Activated naive CD4-positive, alpha-beta T cell treated with anti-CD3 and anti-CD28 coated beads for 36 hours (primary cell): ENCODE data around the gene C11orf24. TPM values are rescaled to one million over a fixed set of nuclear protein-coding genes. Genes with fewer than 3 reads are reported as not detected.
"Not testable (repeated sequence)": the region's sequence is repeated elsewhere in the genome, so short reads cannot be mapped to it uniquely, and the experiment has no call there.

Experiments used
- CTCF ChIA-PET: fragments of 350-600 bp; sonication (Branson Sonifier 250); formaldehyde crosslinking; loops from one replicate; lab custom pipeline; 2021; ENCODE audit warnings: antibody characterized with exemption; lab: Charles Lee
- DNase-seq: peaks from one replicate; pipeline ENCODE4 v3.0.0-alpha.2; 2020
- H3K27ac Mint-ChIP-seq: one replicate; pipeline ENCODE4 v1.8.0; 2021; ENCODE audit warnings: mild to moderate bottlenecking, mixed read lengths
- H3K27me3 Mint-ChIP-seq: one replicate; pipeline ENCODE4 v1.8.0; 2021; ENCODE audit warnings: low read depth, mixed read lengths
- H3K36me3 Mint-ChIP-seq: one replicate; pipeline ENCODE4 v1.8.0; 2021; ENCODE audit warnings: low read depth, mixed read lengths
- H3K4me1 Mint-ChIP-seq: one replicate; pipeline ENCODE4 v1.8.0; 2021; ENCODE audit warnings: low read depth, mixed read lengths
- H3K4me3 Mint-ChIP-seq: one replicate; pipeline ENCODE4 v1.8.0; 2021; ENCODE audit warnings: mild to moderate bottlenecking, moderate library complexity, mixed read lengths
- H3K9me3 Mint-ChIP-seq: one replicate; pipeline ENCODE4 v1.8.0; 2021; ENCODE audit warnings: mixed read lengths
- intact Hi-C: fragments of 100-400 bp; cut with micrococcal nuclease; formaldehyde crosslinking; loops from one replicate; pipeline ENCODE4 v1.15.1; 2023
- total RNA-seq, 2 experiments: library from RNA; stranded (reverse); gene quantifications; one replicate each; pipeline ENCODE4 v1.2.3, GENCODE V29; 2021

The C11orf24 gene
- total RNA-seq, 2 experiments from 2014 or later: 28.5 to 29.5 TPM

DNA sequence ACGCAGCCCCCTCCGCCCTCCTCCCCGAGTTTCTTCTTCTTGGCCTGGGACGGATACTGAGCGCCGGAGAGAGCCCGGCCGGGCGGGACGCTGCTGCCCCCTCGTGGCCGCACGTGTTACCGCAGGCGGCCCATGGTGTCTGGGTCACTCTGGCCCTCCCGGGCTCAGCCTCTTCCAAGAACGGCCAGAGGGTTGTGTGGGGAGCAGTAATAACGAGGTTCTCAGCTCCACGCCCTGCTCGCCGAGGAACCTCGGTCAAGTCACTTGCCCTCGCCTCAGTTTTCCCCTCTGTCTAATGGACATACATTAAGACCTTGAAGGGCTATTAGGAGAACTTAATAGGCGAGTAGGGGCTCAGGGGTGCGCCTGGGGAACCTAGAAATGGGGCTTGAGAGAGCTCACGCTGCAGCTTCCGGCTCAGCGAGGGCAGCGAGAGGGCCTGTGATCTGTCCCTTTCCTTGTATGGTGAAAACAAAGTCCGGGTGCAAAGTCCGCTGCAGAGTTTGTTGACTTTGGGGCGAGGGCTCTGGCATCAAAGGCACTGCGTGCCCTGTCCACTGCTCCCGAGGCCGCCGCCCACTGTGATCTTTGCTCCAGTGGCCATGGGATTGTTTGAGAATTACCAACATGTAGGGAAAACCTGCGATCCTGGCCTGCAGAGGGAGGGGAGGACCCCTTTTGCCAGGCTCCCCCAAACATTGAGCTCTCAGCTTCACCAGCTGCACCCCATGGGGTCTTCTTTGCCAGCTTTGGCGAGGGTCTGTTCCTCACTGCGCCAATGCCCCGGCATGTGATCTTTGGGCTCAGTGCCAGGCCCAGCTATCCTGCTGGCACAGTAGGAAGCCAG lies 26.3 kb upstream of the C11orf24 start:
- peak; percentile 73 for DNase-seq
- intact Hi-C loops: loop anchor here (1.0 to 5.0 kb wide), 5 partner anchors 27 to 289 kb away; partner anchors contain the start of gene C11orf24
- H3K4me1 Mint-ChIP-seq: no peaks in the 10 kb centered on the region
- no peaks in the 10 kb centered on the region for H3K36me3 Mint-ChIP-seq
- no peaks in the 10 kb centered on the region for H3K9me3 Mint-ChIP-seq
- no peaks in the 10 kb centered on the region for H3K27me3 Mint-ChIP-seq
- H3K27ac Mint-ChIP-seq: no peak overlapping the region
- H3K4me3 Mint-ChIP-seq: no peak overlapping the region
- CTCF ChIA-PET: interaction anchor here (0.7 to 6.5 kb wide), 16 partner anchors 9 to 89 kb away, joined by 3 to 151 read pairs (median 6); partner anchors contain the start of gene C11orf24

DNA sequence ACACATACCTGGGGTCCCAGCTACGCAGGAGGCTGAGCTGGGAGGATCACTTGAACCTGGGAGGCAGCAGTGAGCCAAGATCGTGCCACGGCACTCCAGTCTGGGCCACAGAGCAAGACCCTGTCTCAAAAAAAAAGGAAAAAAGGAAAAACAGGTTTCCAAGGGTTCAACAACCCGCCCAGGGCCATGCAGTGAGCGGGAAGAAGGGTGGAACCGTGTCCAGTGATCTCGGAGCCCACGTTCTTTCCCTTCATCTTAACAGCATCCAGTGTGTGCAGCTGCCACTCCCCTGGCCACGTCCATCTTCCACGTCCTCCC lies 25.7 kb upstream of the C11orf24 start:
- Mint-ChIP-seq H3K4me3 (no peak overlapping the region), H3K4me1 (no peaks in the 10 kb centered on the region), H3K27ac (no peak overlapping the region), H3K9me3 (no peaks in the 10 kb centered on the region), H3K27me3 (no peaks in the 10 kb centered on the region), H3K36me3 (no peaks in the 10 kb centered on the region)
- intact Hi-C loops: loop anchor here (1.0 to 5.0 kb wide), 5 partner anchors 26 to 288 kb away; partner anchors contain the start of gene C11orf24
- CTCF ChIA-PET: interaction anchor here (1.2 to 6.5 kb wide), 14 partner anchors 9 to 88 kb away, joined by 3 to 151 read pairs (median 10); partner anchors contain the start of gene C11orf24
- DNase-seq: no peak

DNA sequence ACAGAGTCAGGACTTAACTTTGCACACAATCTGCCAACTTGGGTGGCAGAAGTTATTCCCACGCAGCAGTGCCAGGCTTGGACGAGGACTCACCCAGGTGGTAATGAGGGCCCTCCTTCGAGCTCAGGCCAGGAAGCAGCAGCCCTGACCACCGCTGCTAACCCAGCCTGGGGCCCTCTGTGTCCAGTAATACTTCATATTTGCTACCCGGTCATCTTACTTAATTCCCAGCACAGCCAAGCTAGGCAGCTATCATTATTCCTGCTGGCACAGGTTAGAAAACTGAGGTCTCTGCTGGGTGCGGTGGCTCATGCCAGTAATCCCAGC lies 25.2 kb upstream of the C11orf24 start:
- no peak for DNase-seq

DNA sequence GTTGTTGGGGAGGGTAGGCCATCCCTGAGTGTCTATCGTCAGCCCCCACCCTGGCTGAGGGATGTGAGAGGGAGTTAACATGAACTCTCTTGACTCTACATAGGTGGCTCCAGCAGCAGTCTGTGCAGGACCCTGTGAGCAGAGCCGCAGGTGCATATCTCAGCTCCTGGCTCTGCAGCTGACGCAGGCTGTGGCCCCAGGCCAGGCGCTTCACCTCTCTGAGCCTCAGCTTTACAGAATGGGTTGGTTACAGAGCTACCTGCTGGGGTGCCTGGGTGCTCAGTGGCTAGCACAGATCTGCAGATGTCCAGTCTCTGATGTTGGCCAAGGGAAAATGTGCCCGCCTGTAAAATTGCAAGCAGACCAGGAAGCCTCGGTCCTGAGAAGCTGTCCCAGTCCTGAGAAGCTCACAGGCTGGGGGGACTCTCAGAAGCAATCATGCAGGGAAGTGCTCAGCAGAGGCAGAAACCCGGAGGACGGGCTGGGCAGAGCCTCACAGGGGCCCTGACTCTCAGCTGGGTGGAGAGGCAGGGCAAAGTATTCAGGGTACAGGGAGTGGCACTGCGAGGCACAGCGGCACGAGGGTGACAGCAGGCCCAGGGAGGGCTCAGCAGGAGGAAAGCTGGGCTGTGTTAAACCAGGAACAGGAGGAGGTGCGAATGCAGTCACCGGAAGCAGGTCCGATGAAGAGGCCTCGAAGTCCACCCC lies 24.7 kb upstream of the C11orf24 start:
- intact Hi-C loops: loop anchor here (1.0 to 5.0 kb wide), 5 partner anchors 25 to 287 kb away; partner anchors contain the start of gene C11orf24
- Mint-ChIP-seq H3K9me3 (no peaks in the 10 kb centered on the region), H3K27me3 (no peaks in the 10 kb centered on the region), H3K36me3 (no peaks in the 10 kb centered on the region), H3K4me3 (no peak overlapping the region), H3K27ac (no peak overlapping the region), H3K4me1 (no peaks in the 10 kb centered on the region)
- CTCF ChIA-PET: interaction anchor here (0.5 to 6.5 kb wide), 11 partner anchors 8 to 314 kb away, joined by 3 to 151 read pairs (median 6); partner anchors contain the start of gene C11orf24
- DNase-seq: no peak

More for the DNA sequence above, 25.2 kb upstream of the C11orf24 start:
- CTCF ChIA-PET: interaction anchor here (0.5 to 6.5 kb wide), 13 partner anchors 9 to 315 kb away, joined by 3 to 151 read pairs (median 13); partner anchors contain the start of gene C11orf24
- no peaks in the 10 kb centered on the region for H3K27me3 Mint-ChIP-seq
- H3K9me3 Mint-ChIP-seq: no peaks in the 10 kb centered on the region
- H3K27ac Mint-ChIP-seq: no peak overlapping the region
- no peaks in the 10 kb centered on the region for H3K4me1 Mint-ChIP-seq
- intact Hi-C loops: loop anchor here (1.0 to 5.0 kb wide), 5 partner anchors 26 to 288 kb away; partner anchors contain the start of gene C11orf24
- H3K36me3 Mint-ChIP-seq: no peaks in the 10 kb centered on the region
- no peak overlapping the region for H3K4me3 Mint-ChIP-seq

DNA sequence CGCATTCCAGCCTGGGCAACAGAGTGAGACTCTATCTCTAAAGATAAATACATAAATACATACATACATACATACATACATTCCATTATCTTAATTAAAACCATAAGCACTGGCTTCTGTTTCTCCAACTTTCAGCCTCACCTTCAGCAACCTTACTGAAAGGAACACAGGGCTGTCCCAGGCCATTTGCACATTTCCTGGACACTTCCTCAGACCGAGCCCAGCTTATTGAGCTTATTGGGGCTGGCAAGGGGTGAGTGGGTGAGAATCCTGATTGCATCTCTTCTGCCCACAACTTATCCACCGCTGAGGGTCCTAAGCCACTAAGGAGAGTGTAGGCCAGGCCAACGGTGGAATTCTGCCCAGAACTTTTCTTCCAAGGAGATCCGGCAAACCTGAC lies 24.2 kb upstream of the C11orf24 start:
- H3K27ac Mint-ChIP-seq: no peak overlapping the region
- H3K27me3 Mint-ChIP-seq: no peaks in the 10 kb centered on the region
- no peak overlapping the region for H3K4me3 Mint-ChIP-seq
- intact Hi-C loops: loop anchor here (5.0 kb wide), 1 partner anchor 151 kb away; no protein-coding TSS in a partner anchor
- no peaks in the 10 kb centered on the region for H3K36me3 Mint-ChIP-seq
- CTCF ChIA-PET: interaction anchor here (0.6 to 6.5 kb wide), 8 partner anchors 8 to 112 kb away, joined by 4 to 151 read pairs (median 14); partner anchors contain the start of gene C11orf24
- no peaks in the 10 kb centered on the region for H3K9me3 Mint-ChIP-seq
- no peaks in the 10 kb centered on the region for H3K4me1 Mint-ChIP-seq
- DNase-seq: no peak

DNA sequence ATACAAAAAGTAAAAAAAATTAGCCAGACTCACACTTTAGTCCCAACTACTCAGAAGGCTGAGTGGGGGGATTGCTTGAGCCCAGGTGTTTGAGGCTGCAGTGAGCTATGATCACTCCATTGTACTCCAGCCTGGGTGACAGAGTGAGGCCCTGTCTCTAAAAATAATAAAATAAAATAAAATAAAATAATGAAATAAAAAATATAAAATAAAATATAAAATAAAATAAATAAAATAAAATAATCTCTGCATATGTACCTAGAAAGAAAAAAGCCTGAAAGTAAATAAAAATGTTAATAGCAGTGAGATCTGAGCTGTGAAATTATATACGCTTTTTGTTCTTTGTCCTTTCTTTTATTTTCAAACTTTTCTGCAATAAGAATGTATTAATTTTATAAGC lies 23.5 kb upstream of the C11orf24 start:
- no peaks in the 10 kb centered on the region for H3K36me3 Mint-ChIP-seq
- CTCF ChIA-PET: interaction anchor here (0.6 to 6.5 kb wide), 9 partner anchors 7 to 111 kb away, joined by 4 to 151 read pairs (median 14); partner anchors contain the start of gene C11orf24
- no peaks in the 10 kb centered on the region for H3K9me3 Mint-ChIP-seq
- H3K27ac Mint-ChIP-seq: no peak overlapping the region
- H3K4me3 Mint-ChIP-seq: no peak overlapping the region
- intact Hi-C loops: loop anchor here (5.0 kb wide), 1 partner anchor 152 kb away; no protein-coding TSS in a partner anchor
- no peak for DNase-seq
- H3K4me1 Mint-ChIP-seq: no peaks in the 10 kb centered on the region
- no peaks in the 10 kb centered on the region for H3K27me3 Mint-ChIP-seq

DNA sequence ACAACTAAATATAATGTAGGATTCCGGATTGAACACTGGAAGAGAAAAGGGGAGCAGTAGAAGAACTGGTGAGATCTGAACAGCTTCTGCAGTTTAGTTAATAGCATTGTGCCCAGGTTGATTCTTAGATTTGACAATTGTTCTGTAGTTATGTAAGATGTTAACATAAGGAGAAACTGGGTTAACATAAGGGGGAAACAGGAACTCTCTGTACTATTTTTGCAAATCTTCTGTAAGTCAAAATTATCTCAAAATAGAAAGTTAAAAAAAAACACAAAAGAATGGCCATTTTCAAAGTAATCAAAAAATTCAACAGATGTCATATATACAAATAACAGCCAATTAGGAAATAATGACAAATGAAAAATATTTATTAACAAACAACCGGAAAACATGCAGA lies 21.9 kb upstream of the C11orf24 start:
- Mint-ChIP-seq H3K9me3 (no peaks in the 10 kb centered on the region), H3K36me3 (no peaks in the 10 kb centered on the region), H3K27me3 (no peaks in the 10 kb centered on the region), H3K27ac (no peak overlapping the region), H3K4me3 (no peak overlapping the region), H3K4me1 (no peaks in the 10 kb centered on the region)
- no peak for DNase-seq
- CTCF ChIA-PET: interaction anchor here (2.0 kb wide), 1 partner anchor 36 kb away, joined by 6 read pairs; no protein-coding TSS in a partner anchor
- intact Hi-C loops: no loop called here

DNA sequence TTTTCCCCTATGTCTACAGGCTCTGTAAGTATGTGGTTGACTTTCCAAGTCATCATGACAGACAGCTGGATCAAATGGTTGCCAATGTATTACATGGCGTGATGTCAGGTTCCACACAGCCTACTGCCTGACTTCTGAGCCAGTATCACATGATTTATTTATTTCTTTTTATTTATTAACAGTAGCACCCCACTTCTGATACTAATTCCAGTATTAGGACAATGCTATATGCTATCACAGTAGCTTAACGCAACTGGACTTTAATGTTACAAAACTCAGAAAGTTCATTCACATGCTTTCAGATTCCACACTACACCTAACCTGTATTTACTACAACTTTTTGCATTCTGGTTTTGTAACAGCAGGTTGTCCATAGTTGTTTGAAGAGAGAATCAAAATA lies 17.7 kb upstream of the C11orf24 start:
- Mint-ChIP-seq H3K9me3 (peaks cover 2% of the 10 kb centered on the region), H3K36me3 (peaks cover 2% of the 10 kb centered on the region), H3K27ac (no peak overlapping the region), H3K4me3 (no peak overlapping the region), H3K27me3 (no peaks in the 10 kb centered on the region), H3K4me1 (no peaks in the 10 kb centered on the region)
- no peak for DNase-seq
- intact Hi-C loops: no loop called here
- CTCF ChIA-PET: interaction anchor here (0.8 to 3.1 kb wide), 2 partner anchors 8 to 32 kb away, joined by 3 to 15 read pairs; no protein-coding TSS in a partner anchor

DNA sequence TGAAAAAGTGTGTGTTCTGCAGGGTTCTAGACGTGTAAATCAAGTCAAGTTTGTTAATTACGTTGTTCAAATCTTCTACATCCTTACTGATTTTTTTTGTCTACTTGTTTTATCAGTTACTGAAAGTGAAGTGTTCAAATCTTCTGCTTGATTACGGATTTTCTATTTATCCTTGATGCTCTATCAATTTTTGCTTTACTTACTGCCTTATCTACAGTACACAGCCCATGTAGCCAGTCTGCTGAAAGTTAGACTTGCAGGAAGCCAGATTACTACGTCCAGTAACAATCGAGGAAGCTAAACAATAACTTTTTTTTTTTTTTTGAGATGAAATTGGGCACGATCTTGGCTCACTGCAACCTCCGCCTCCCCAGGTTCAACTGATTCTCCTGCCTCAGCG lies 15.6 kb upstream of the C11orf24 start:
- H3K4me3 Mint-ChIP-seq: no peak overlapping the region
- CTCF ChIA-PET: interaction anchor here (0.6 to 3.1 kb wide), 3 partner anchors 10 to 70 kb away, joined by 3 to 15 read pairs (median 7); no protein-coding TSS in a partner anchor
- H3K27me3 Mint-ChIP-seq: no peaks in the 10 kb centered on the region
- H3K4me1 Mint-ChIP-seq: peaks cover 12% of the 10 kb centered on the region
- DNase-seq: no peak
- intact Hi-C loops: no loop called here
- H3K27ac Mint-ChIP-seq: no peak overlapping the region
- H3K9me3 Mint-ChIP-seq: peaks cover 6% of the 10 kb centered on the region
- H3K36me3 Mint-ChIP-seq: peaks cover 2% of the 10 kb centered on the region

DNA sequence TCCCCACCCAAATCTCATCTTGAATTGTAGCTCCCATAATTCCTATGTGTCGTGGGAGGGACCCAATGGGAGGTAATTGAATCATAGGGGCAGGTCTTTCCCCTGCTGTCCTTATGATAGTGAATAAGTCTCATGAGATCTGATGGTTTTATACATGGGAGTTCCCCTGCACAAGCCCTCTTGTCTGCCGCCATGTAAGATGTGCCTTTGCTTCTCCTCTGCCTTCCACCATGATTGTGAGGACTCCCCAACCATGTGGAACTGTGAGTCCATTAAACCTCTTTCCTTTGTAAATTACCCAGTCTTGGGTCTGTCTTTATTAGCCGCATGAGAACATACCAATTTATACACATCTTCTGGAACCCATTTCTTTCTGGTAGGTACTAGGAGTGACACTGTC lies 12.8 kb upstream of the C11orf24 start:
- CTCF ChIA-PET: interaction anchor here (1.2 kb wide), 1 partner anchor 27 kb away, joined by 3 read pairs; no protein-coding TSS in a partner anchor
- H3K27me3 Mint-ChIP-seq, H3K9me3 Mint-ChIP-seq, H3K36me3 Mint-ChIP-seq, intact Hi-C loops, H3K4me3 Mint-ChIP-seq, H3K27ac Mint-ChIP-seq, DNase-seq: not testable (repeated sequence)
- H3K4me1 Mint-ChIP-seq: peaks cover 26% of the 10 kb centered on the region

DNA sequence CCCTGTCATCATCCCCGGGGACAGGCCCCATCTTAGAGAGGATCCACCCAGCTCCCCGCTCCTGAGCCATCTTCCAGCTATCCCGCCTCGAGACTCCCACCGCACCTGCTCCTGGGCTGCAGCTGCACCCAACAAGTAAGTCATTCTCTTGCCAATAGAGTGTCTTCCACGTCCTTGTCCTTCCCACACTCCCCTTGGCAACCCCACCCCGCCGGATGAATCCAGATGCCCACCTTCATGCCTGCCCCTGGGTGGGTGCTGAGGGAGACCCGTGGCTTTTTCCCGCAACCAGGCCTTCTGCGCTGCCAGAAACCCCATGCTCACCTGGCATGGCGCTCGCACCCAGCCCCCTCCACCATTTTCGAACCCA lies 11.1 kb upstream of the C11orf24 start:
- Mint-ChIP-seq H3K27me3 (no peaks in the 10 kb centered on the region), H3K9me3 (peaks cover 6% of the 10 kb centered on the region), H3K4me3 (peak overlapping the region; percentile 62), H3K4me1 (peaks cover 26% of the 10 kb centered on the region), H3K36me3 (peaks cover 2% of the 10 kb centered on the region), H3K27ac (peak overlapping the region; percentile 79)
- CTCF ChIA-PET: interaction anchor here (3.0 kb wide), 1 partner anchor 25 kb away, joined by 10 read pairs; no protein-coding TSS in a partner anchor
- no peak for DNase-seq
- intact Hi-C loops: loop anchor here (1.0 to 2.0 kb wide), 2 partner anchors 11 to 178 kb away; partner anchors contain the start of gene PPP6R3
